Measurements from ENCODE around the gene WHRN. TPM values are rescaled to one million over a fixed set of nuclear protein-coding genes. Genes with fewer than 3 reads are reported as not detected.

The WHRN gene
- total and polyA plus RNA-seq, 2 of the 8 experiments (the other 6 are each of a cell fraction or from before 2014, with no cell fraction given), result 4.4 to 7.7 TPM

- H2BK20ac ChIP-seq (ENCODE audit: low read length), result no peak overlapping the region
- no peak overlapping the region for H3K23ac ChIP-seq (ENCODE audit: insufficient read length)
- no peak for FAIRE-seq
- no peak overlapping the region for H2BK12ac ChIP-seq (ENCODE audit: low read depth, low read length)
- H4K91ac ChIP-seq (replicated peaks; ENCODE audit: insufficient read length, low read length), result no peak overlapping the region
- no peaks in the 10 kb centered on the region for H3K27me3 ChIP-seq (replicated peaks in 1 of 4; ENCODE audit: control insufficient read depth in 3 of 4, extremely low read depth in 1 of 4, insufficient read depth in 3 of 4, low read length in 3 of 4)
- no peak overlapping the region for H3K14ac ChIP-seq (ENCODE audit: insufficient read length)
- ChIA-PET CTCF (ENCODE audit: partially characterized antibody) (interaction anchor here (0.6 to 22.5 kb wide), 18 partner anchors 11 to 248 kb away, joined by 3 to 271 read pairs (median 17); partner anchors contain the start of genes TEX53 and WHRN), POLR2A (ENCODE audit: partially characterized antibody) (interaction anchor here (0.7 kb wide), 1 partner anchor 220 kb away, joined by 3 read pairs; no protein-coding TSS in a partner anchor)
- no peaks in the 10 kb centered on the region for H3K79me1 ChIP-seq (ENCODE audit: low read depth, low read length)
- H4K5ac ChIP-seq (ENCODE audit: insufficient read length, low read depth, low read length), result no peak overlapping the region
- H2BK15ac ChIP-seq (ENCODE audit: low read length), result no peak overlapping the region
- no peaks in the 10 kb centered on the region for H3K79me2 ChIP-seq (ENCODE audit: control insufficient read depth in 1 of 2, insufficient read depth in 2 of 2, low read length in 2 of 2)
- no peak overlapping the region for H4K8ac ChIP-seq (ENCODE audit: extremely low read depth, insufficient read depth, low read length)
- no peak overlapping the region for H3K56ac ChIP-seq (replicated peaks; ENCODE audit: insufficient read length, low read depth, low read length)
- H3K36me3 ChIP-seq (ENCODE audit: control insufficient read depth in 2 of 4, insufficient read depth in 4 of 4, low read length in 3 of 4), result no peaks in the 10 kb centered on the region
- no peaks in the 10 kb centered on the region for H3K9me3 ChIP-seq (ENCODE audit: insufficient read depth in 2 of 2, low read depth in 1 of 2, low read length in 1 of 2)
- no peak overlapping the region for H3K9ac ChIP-seq (replicated peaks in 1 of 4; ENCODE audit: extremely low read depth in 1 of 4, low read depth in 3 of 4, low read length in 3 of 4)
- H3K4me3 ChIP-seq (ENCODE audit: extremely low read depth in 1 of 4, insufficient read depth in 2 of 4, low read depth in 3 of 4, low read length in 4 of 4), result no peak overlapping the region
- H3K27ac ChIP-seq (ENCODE audit: low read depth, low read length), result no peak overlapping the region
- DNase-seq (ENCODE audit: low read depth in 1 of 2, low spot score in 2 of 2), result no peak
- TF ChIP-seq KDM5A (IDR thresholded peaks at IDR 0.05; ENCODE audit: low read length) (no peak), SP4 (IDR thresholded peaks at IDR 0.05; ENCODE audit: low read length) (no peak), JUND (IDR thresholded peaks at IDR 0.05; ENCODE audit: low read length) (no peak), MAFK (IDR thresholded peaks at IDR 0.05; ENCODE audit: low read depth, low read length) (no peak), CTCF (IDR thresholded peaks at IDR 0.05; ENCODE audit: control extremely low read depth in 1 of 3, insufficient read depth in 1 of 3, low read depth in 1 of 3, low read length in 3 of 3) (no peak), CBX8 (IDR thresholded peaks at IDR 0.05; ENCODE audit: borderline replicate concordance, low read depth, low read length) (no peak), SP2 (IDR thresholded peaks at IDR 0.05; ENCODE audit: low read length) (no peak), SIX5 (IDR thresholded peaks at IDR 0.05; ENCODE audit: low read depth, low read length) (no peak), EGR1 (IDR thresholded peaks at IDR 0.05; ENCODE audit: borderline replicate concordance, low read depth, low read length) (no peak), CHD2 (IDR thresholded peaks at IDR 0.05; ENCODE audit: low read length) (no peak), YY1 (IDR thresholded peaks at IDR 0.05; ENCODE audit: low read depth, low read length) (no peak), BCL11A (IDR thresholded peaks at IDR 0.05; ENCODE audit: low read depth in 2 of 2, low read length in 2 of 2) (no peak), TCF12 (IDR thresholded peaks at IDR 0.05; ENCODE audit: low read depth, low read length) (no peak)
- H2AK5ac ChIP-seq (ENCODE audit: low read depth, low read length), result no peak overlapping the region
- no peak overlapping the region for H3K4ac ChIP-seq (replicated peaks; ENCODE audit: insufficient read length, low read depth, low read length)
- no peak overlapping the region for H3K18ac ChIP-seq (ENCODE audit: extremely low read depth, low read length)
- H2BK5ac ChIP-seq (ENCODE audit: low read depth, low read length), result no peak overlapping the region
- 89% methylated on average over 15 of the region's 15 CpGs; no CpG with 5 or more reads in 1 of the 2 experiments for WGBS, 2 experiments (ENCODE audit: extremely low coverage in 1 of 2, insufficient coverage in 1 of 2, insufficient read length in 1 of 2, insufficient replicate concordance in 2 of 2, low coverage in 1 of 2, low lambda C conversion rate in 2 of 2, missing lambda C conversion rate in 1 of 2)
- H3K4me1 ChIP-seq (replicated peaks in 1 of 4; ENCODE audit: control insufficient read depth in 3 of 4, insufficient read depth in 4 of 4, low read length in 3 of 4), result peaks cover 0 to 6% (median 0%) of the 10 kb centered on the region in 4 experiments; a peak in 3 of 7 replicates
- H2AFZ ChIP-seq (ENCODE audit: low read length), result no peak overlapping the region
- no peaks in the 10 kb centered on the region for H3K23me2 ChIP-seq (ENCODE audit: low read depth, low read length)
- no peak overlapping the region for H2BK120ac ChIP-seq (replicated peaks; ENCODE audit: low read depth, low read length)
- H4K20me1 ChIP-seq (replicated peaks in 1 of 2; ENCODE audit: control insufficient read depth in 1 of 2, insufficient read depth in 2 of 2, low read length in 2 of 2), result peaks cover 0 to 1% of the 10 kb centered on the region in 2 experiments
- H3K4me2 ChIP-seq (ENCODE audit: insufficient read depth in 1 of 2, low read depth in 2 of 2, low read length in 2 of 2), result no peak overlapping the region
These were observed 72.2 kb downstream of the WHRN start for GRCh38 chr9:114433086-114433485.

Measured in H1 (cell line).